Liver (tissue), 9 donors: ENCODE results near the gene WWOX. TPM values are rescaled to one million over a fixed set of nuclear protein-coding genes. Genes with fewer than 3 reads are reported as not detected.

Experiments used
- DNase-seq: peaks from one replicate; pipeline ENCODE4 v3.0.0-alpha.2; 2017; ENCODE audit warnings: low spot score
- H3K27ac ChIP-seq, 2 donors: one replicate each; pipeline ENCODE4 v1.7.0; 2013; ENCODE audit warnings: inconsistent platforms in 2 of 2, low read length in 2 of 2, control low read depth in 1 of 2, low read depth in 1 of 2, mild to moderate bottlenecking in 1 of 2
- H3K27me3 ChIP-seq, 4 donors: one replicate each; pipeline versions ENCODE4 v1.6.1 to v1.7.0; 2013; ENCODE audit warnings: low read length in 3 of 4, inconsistent platforms in 1 of 4, mild to moderate bottlenecking in 1 of 4, moderate library complexity in 1 of 4; ENCODE audit not compliant: control insufficient read depth in 4 of 4, insufficient read depth in 4 of 4
- H3K36me3 ChIP-seq, 4 donors: one replicate each; pipeline versions ENCODE4 v1.6.1 to v1.7.0; 2013; ENCODE audit warnings: low read length in 3 of 4, mild to moderate bottlenecking in 3 of 4, low read depth in 1 of 4, moderate library complexity in 1 of 4; ENCODE audit not compliant: control insufficient read depth in 4 of 4, insufficient read depth in 3 of 4
- H3K4me1 ChIP-seq, 4 donors: one replicate each; pipeline versions ENCODE4 v1.6.1 to v1.7.0; 2013; ENCODE audit warnings: low read length in 3 of 4, mild to moderate bottlenecking in 3 of 4, moderate library complexity in 1 of 4; ENCODE audit not compliant: control insufficient read depth in 4 of 4, insufficient read depth in 4 of 4
- H3K4me3 ChIP-seq, 3 donors: one replicate each; pipeline versions ENCODE4 v1.6.1 to v1.7.0; 2013; ENCODE audit warnings: low read length in 3 of 3, control low read depth in 1 of 3, low read depth in 1 of 3, mild to moderate bottlenecking in 1 of 3
- H3K9ac ChIP-seq, 2 donors: one replicate each; pipeline ENCODE4 v1.7.0; 2013; ENCODE audit warnings: low read length in 2 of 2, mild to moderate bottlenecking in 2 of 2, moderate library complexity in 2 of 2, control low read depth in 1 of 2, low read depth in 1 of 2
- H3K9me3 ChIP-seq, 4 donors: one replicate each; pipeline versions ENCODE4 v1.6.1 to v1.7.0; 2013; ENCODE audit warnings: low read length in 3 of 4; ENCODE audit not compliant: control insufficient read depth in 4 of 4
- EGR1 ChIP-seq, 2 donors: IDR thresholded peaks; 2 replicates each; pipeline ENCODE4 v1.6.1; 2016 to 2018; ENCODE audit warnings: antibody characterized with exemption in 2 of 2, low read depth in 2 of 2
- FOXA1 ChIP-seq: IDR thresholded peaks from 2 replicates; pipeline ENCODE4 v1.6.1; 2016; ENCODE audit warnings: antibody characterized with exemption
- FOXA2 ChIP-seq: IDR thresholded peaks from 2 replicates; pipeline ENCODE4 v1.6.1; 2016; ENCODE audit warnings: antibody characterized with exemption
- GABPA ChIP-seq, 2 donors: IDR thresholded peaks in 1 of 2; conservative IDR thresholded peaks in 1 of 2; 2 replicates each; pipeline ENCODE4 v1.6.1; 2016; ENCODE audit warnings: antibody characterized with exemption in 2 of 2, mild to moderate bottlenecking in 1 of 2, moderate library complexity in 1 of 2
- HNF4A ChIP-seq, 2 donors: conservative IDR thresholded peaks; 2 replicates each; pipeline ENCODE4 v1.6.1; 2016; ENCODE audit warnings: antibody characterized with exemption in 2 of 2, mild to moderate bottlenecking in 2 of 2
- HNF4G ChIP-seq: IDR thresholded peaks from 2 replicates; pipeline ENCODE4 v1.6.1; 2016; ENCODE audit warnings: antibody characterized with exemption
- JUND ChIP-seq, 2 donors: IDR thresholded peaks; 2 replicates each; pipeline ENCODE4 v1.6.1; 2016; ENCODE audit warnings: antibody characterized with exemption in 2 of 2
- NR2F2 ChIP-seq: IDR thresholded peaks from 2 replicates; pipeline ENCODE4 v1.6.1; 2016; ENCODE audit warnings: antibody characterized with exemption
- RAD21 ChIP-seq, 2 donors: IDR thresholded peaks; 2 replicates each; pipeline ENCODE4 v1.6.1; 2016; ENCODE audit warnings: antibody characterized with exemption in 2 of 2, mild to moderate bottlenecking in 2 of 2
- RXRA ChIP-seq, 2 donors: IDR thresholded peaks; 2 replicates each; pipeline ENCODE4 v1.6.1; 2017 to 2018; ENCODE audit warnings: antibody characterized with exemption in 2 of 2, mild to moderate bottlenecking in 1 of 2
- SP1 ChIP-seq: IDR thresholded peaks from 2 replicates; pipeline ENCODE4 v1.6.1; 2018; ENCODE audit warnings: antibody characterized with exemption, mild to moderate bottlenecking
- TAF1 ChIP-seq: conservative IDR thresholded peaks from 2 replicates; pipeline ENCODE4 v1.6.1; 2016; ENCODE audit warnings: antibody characterized with exemption, mild to moderate bottlenecking
- YY1 ChIP-seq: IDR thresholded peaks from 2 replicates; pipeline ENCODE4 v1.6.1; 2016; ENCODE audit warnings: antibody characterized with exemption, mild to moderate bottlenecking
- WGBS: extraction: QIAGEN DNeasy Blood & Tissue Kit; methylation state at CpG from one replicate; pipeline ENCODE4 v1.1.7; 2013; 5-methylcytosine and 5-hydroxymethylcytosine counted together
- polyA plus RNA-seq, 2 donors: library from polyadenylated mRNA; stranded (reverse) in 1 of 2; unstranded in 1 of 2; fragments of 200-250 nt in 1 of 2; fragments of >200 nt in 1 of 2; fragmentation: Nextera tagmentation in 1 of 2; extraction: Ambion mirVana in 1 of 2; gene quantifications; one replicate each; pipeline versions ENCODE4 v1.2.1 to v1.2.3, GENCODE V29; 2013 to 2015
- total RNA-seq, 2 donors: library from RNA; depleted of rRNA; stranded (reverse); fragments of >200 nt; gene quantifications; one replicate each; pipeline ENCODE4 v1.2.3, GENCODE V29; 2014
- TF ChIP-seq, protein P1 (sequence below): IDR thresholded peaks from 2 replicates; pipeline ENCODE4 v1.6.1; 2016; ENCODE audit warnings: antibody characterized with exemption
- TF ChIP-seq, protein P2 (sequence below): IDR thresholded peaks from 2 replicates; pipeline ENCODE4 v1.6.1; 2016; ENCODE audit warnings: antibody characterized with exemption, mild to moderate bottlenecking
- TF ChIP-seq, protein P3 (sequence below): fragments of 150-350 bp; IDR thresholded peaks from 2 replicates; pipeline ENCODE4 v1.5.1; 2017; ENCODE audit warnings: improper control_type of control experiment, low read depth, low read length; ENCODE audit not compliant: missing input control
- TF ChIP-seq, protein P4 (sequence below): IDR thresholded peaks from 2 replicates; pipeline ENCODE4 v1.6.1; 2016; ENCODE audit warnings: antibody characterized with exemption
- TF ChIP-seq, protein P5 (sequence below): IDR thresholded peaks from 2 replicates; pipeline ENCODE4 v1.6.1; 2016; ENCODE audit warnings: antibody characterized with exemption
- donor health status: healthy.
- donor health status: healthy.
- donor health status: healthy.
- donor health status: healthy.
- donor health status: healthy.

Gene WWOX
- total and polyA plus RNA-seq, 4 donors, result 9.8 to 46.0 (median 15.3) TPM

DNA sequence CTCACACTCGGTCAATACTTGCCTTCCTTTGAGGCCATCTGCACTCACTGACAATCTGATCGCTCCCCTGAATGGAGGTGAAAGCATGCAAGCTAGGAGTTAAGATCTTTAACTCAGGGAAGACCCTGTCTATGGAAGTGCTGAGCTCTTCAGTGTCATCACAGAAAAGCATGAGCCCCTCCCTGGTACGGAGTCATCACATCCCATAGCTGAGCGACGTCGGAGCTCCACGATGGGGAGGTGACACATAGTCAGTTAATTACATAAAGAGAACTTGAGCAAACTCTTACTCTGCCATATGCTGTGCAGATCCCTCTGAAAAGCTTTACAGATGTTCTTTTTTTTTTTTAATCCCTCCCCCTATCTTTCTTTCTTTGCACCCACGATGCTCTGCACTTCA lies 463.2 kb downstream of the WWOX start:
- Histone ChIP-seq H3K9me3 (peaks cover 0 to 1% (median 0%) of the 10 kb centered on the region in 4 donors), H3K27me3 (no peaks in the 10 kb centered on the region), H3K36me3 (no peaks in the 10 kb centered on the region), H3K4me1 (no peaks in the 10 kb centered on the region), H3K4me3 (no peak overlapping the region), H3K9ac (no peak overlapping the region), H3K27ac (no peak overlapping the region)
- WGBS, result 83% methylated on average over 8 of the region's 8 CpGs
- TF ChIP-seq RAD21 (IDR thresholded peaks at IDR 0.05), result no peak
- TF ChIP-seq, protein P1, sequence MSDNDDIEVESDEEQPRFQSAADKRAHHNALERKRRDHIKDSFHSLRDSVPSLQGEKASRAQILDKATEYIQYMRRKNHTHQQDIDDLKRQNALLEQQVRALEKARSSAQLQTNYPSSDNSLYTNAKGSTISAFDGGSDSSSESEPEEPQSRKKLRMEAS, result no peak
- TF ChIP-seq FOXA1, result no peak
- TF ChIP-seq YY1, result no peak
- TF ChIP-seq, protein P2, sequence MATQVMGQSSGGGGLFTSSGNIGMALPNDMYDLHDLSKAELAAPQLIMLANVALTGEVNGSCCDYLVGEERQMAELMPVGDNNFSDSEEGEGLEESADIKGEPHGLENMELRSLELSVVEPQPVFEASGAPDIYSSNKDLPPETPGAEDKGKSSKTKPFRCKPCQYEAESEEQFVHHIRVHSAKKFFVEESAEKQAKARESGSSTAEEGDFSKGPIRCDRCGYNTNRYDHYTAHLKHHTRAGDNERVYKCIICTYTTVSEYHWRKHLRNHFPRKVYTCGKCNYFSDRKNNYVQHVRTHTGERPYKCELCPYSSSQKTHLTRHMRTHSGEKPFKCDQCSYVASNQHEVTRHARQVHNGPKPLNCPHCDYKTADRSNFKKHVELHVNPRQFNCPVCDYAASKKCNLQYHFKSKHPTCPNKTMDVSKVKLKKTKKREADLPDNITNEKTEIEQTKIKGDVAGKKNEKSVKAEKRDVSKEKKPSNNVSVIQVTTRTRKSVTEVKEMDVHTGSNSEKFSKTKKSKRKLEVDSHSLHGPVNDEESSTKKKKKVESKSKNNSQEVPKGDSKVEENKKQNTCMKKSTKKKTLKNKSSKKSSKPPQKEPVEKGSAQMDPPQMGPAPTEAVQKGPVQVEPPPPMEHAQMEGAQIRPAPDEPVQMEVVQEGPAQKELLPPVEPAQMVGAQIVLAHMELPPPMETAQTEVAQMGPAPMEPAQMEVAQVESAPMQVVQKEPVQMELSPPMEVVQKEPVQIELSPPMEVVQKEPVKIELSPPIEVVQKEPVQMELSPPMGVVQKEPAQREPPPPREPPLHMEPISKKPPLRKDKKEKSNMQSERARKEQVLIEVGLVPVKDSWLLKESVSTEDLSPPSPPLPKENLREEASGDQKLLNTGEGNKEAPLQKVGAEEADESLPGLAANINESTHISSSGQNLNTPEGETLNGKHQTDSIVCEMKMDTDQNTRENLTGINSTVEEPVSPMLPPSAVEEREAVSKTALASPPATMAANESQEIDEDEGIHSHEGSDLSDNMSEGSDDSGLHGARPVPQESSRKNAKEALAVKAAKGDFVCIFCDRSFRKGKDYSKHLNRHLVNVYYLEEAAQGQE, result no peak
- no peak for TF ChIP-seq FOXA2
- no peak for TF ChIP-seq HNF4A (conservative IDR thresholded peaks at IDR 0.05)
- TF ChIP-seq GABPA (IDR thresholded peaks at IDR 0.05 in 1 of 2, conservative IDR thresholded peaks at IDR 0.05 in 1 of 2), result no peak
- no peak for TF ChIP-seq HNF4G
- TF ChIP-seq, protein P3, sequence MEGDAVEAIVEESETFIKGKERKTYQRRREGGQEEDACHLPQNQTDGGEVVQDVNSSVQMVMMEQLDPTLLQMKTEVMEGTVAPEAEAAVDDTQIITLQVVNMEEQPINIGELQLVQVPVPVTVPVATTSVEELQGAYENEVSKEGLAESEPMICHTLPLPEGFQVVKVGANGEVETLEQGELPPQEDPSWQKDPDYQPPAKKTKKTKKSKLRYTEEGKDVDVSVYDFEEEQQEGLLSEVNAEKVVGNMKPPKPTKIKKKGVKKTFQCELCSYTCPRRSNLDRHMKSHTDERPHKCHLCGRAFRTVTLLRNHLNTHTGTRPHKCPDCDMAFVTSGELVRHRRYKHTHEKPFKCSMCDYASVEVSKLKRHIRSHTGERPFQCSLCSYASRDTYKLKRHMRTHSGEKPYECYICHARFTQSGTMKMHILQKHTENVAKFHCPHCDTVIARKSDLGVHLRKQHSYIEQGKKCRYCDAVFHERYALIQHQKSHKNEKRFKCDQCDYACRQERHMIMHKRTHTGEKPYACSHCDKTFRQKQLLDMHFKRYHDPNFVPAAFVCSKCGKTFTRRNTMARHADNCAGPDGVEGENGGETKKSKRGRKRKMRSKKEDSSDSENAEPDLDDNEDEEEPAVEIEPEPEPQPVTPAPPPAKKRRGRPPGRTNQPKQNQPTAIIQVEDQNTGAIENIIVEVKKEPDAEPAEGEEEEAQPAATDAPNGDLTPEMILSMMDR, result no peak
- no peak for TF ChIP-seq TAF1
- TF ChIP-seq, protein P4, sequence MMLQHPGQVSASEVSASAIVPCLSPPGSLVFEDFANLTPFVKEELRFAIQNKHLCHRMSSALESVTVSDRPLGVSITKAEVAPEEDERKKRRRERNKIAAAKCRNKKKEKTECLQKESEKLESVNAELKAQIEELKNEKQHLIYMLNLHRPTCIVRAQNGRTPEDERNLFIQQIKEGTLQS, result no peak
- no peak for TF ChIP-seq RXRA (IDR thresholded peaks at IDR 0.05)
- TF ChIP-seq EGR1 (IDR thresholded peaks at IDR 0.05; ENCODE audit: low read depth in 2 of 2), result no peak
- TF ChIP-seq SP1, result no peak
- no peak for TF ChIP-seq NR2F2
- TF ChIP-seq JUND (IDR thresholded peaks at IDR 0.05), result no peak
- TF ChIP-seq, protein P5, sequence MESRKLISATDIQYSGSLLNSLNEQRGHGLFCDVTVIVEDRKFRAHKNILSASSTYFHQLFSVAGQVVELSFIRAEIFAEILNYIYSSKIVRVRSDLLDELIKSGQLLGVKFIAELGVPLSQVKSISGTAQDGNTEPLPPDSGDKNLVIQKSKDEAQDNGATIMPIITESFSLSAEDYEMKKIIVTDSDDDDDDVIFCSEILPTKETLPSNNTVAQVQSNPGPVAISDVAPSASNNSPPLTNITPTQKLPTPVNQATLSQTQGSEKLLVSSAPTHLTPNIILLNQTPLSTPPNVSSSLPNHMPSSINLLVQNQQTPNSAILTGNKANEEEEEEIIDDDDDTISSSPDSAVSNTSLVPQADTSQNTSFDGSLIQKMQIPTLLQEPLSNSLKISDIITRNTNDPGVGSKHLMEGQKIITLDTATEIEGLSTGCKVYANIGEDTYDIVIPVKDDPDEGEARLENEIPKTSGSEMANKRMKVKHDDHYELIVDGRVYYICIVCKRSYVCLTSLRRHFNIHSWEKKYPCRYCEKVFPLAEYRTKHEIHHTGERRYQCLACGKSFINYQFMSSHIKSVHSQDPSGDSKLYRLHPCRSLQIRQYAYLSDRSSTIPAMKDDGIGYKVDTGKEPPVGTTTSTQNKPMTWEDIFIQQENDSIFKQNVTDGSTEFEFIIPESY, result no peak
- DNase-seq, result no peak
